Stimulated activated CD4-positive, alpha-beta T cell treated with anti-CD3 and anti-CD28 coated beads, TNF-alpha, amount 100 ng/mL, for 24 hours (primary cell): ENCODE measurements around the gene CLK4.

Experiments used
- DNase-seq, 3 experiments: peaks; one replicate each; pipeline ENCODE4 v3.0.0-alpha.2; 2020; ENCODE audit warnings: low read depth in 3 of 3

Gene CLK4

GRCh38 chr5:178587763-178588611 is 38.9 kb downstream of the CLK4 start:
- no peak for DNase-seq

DNA sequence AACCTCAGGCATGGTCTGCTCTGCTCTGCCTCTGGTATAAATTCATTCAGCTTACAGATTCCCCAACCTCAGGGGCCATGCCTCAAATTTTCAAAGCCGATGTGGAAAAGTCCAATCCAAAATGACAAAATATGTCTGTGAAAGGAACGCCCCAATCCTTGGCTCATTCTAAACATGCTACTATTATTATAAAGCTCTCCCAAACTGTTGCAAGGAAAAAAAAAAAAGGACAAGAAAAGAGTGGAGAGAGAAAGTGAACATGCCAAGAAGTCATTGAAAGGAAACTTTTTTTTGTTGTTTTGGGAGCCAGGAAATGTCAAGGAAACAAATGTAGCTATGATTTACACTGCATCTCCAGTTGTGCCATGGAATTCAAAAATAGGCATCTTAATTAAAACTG is 40.5 kb downstream of the CLK4 start:
- no peak for DNase-seq

DNA sequence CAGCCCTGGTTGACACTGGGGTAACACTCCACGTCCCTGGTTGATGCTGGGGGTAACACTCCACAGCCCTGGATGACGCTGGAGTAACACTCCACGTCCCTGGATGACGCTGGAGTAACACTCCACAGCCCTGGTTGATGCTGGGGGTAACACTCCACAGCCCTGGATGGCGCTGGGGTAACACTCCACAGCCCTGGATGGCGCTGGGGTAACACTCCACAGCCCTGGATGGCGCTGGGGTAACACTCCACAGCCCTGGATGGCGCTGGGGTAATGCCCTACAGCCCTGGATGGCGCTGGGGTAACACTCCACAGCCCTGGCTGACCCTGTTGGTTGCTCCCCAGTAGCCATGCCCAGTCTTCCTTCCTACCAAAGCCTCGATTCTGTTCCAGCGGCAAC is 41.4 kb downstream of the CLK4 start:
- DNase-seq = peak in 2 of 3 experiments; percentile 20 to 28

DNA sequence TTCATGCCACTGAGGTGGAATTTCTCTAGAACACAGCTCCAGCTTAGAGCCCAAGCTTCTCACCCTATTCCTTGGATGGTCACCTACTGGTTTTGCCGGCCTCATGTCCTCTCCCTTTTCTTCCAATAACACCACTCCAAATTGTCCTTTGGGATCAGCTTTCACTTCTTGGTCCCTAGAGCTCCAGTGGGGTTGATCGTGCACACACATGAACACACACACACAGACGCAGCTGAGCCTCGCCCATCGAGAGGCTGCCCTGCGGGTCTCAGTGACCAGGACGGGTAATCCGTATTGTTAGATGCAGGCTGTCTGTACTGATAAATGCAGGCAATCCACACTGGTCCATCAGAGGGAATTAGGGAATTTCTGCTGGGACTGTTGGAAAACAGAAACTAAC is 43.6 kb downstream of the CLK4 start:
- no peak for DNase-seq

DNA sequence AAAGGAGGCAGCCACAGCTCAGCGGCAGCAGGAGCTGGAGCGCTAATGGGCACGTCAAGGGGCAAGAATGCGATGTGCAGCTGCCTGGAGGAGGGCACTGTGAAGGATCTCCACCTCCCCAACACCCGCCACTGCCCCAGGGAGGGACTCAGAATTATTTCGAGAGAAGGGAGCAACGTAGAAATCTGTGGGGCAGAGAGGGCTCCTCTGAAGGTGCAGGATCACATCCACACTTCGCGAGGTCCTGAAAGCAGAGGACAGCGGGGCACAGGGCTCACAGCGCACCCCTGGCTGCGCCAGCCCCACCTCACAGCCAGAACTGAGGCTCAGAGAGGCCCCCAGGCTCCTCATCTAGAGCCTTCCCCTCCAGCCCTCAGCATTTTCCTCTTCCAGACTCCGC is 44.6 kb downstream of the CLK4 start:
- no peak for DNase-seq

DNA sequence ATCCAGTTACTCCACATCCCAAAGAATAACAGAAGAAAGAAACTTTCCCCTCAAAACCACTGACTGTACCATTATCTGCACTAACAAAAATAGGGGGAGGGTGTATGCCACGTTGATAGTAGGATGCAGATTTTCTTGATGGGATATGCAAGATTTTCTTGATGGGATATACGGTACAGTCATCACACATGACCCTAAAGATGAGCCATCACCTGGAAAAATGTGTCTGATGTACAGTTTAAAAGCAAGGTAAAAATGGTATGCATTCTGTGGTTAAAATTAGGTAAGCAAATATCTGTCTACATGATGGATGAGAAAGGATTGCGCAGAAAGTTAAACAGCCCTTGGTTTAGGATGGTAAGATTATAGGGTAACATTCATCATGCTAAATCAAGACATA is 45.2 kb downstream of the CLK4 start:
- DNase-seq = no peak

GRCh38 chr5:178580271-178580955 is 46.4 kb downstream of the CLK4 start:
- no peak for DNase-seq

DNA sequence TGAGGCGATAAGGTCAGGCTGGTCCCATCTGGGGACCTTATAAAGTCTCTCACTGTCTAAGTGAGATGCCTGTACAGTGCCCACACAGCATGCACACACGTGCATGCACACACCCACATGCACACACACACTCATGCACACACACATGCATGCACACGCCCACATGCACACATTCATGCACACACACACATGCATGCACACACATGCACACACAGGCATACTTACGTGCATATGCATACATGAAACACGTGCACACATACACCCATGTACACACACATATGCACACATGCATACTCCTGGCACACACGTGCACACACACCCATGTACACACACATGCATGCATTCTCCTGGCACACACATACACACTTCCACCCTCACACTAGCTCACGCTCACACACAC is 48.9 kb downstream of the CLK4 start:
- no peak for DNase-seq

DNA sequence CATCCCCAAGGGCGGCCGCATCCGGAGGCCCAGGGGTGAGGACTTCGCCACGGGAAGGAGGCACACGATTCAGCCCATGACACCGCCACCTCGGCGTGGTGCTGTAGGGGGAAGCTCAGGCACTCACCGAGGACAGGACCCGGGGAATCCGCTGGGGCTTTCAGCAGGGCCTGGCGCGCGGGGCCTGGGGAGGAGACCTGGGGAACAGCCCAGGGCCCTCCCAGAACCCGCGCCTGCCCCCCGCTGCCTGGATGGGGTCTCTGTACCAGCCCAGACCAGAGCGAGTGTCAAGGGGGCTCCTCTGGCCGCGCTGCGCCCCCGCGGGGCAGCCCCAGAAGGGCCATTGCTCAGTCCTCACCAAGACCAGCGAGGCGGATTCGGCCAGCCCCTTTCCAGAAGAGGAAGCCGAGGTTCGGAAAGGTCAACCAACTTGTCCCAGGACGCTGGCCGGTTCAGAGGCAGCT is 49.4 kb downstream of the CLK4 start:
- no peak for DNase-seq

GRCh38 chr5:178576591-178577351 is 50.1 kb downstream of the CLK4 start:
- DNase-seq = no peak

- no peak for DNase-seq
Measured at GRCh38 chr5:178573216-178573615, 53.6 kb downstream of the CLK4 start.

- DNase-seq = no peak
Measured at GRCh38 chr5:178572617-178573016, 54.2 kb downstream of the CLK4 start.

GRCh38 chr5:178569485-178569884 is 57.4 kb downstream of the CLK4 start:
- no peak for DNase-seq

DNA sequence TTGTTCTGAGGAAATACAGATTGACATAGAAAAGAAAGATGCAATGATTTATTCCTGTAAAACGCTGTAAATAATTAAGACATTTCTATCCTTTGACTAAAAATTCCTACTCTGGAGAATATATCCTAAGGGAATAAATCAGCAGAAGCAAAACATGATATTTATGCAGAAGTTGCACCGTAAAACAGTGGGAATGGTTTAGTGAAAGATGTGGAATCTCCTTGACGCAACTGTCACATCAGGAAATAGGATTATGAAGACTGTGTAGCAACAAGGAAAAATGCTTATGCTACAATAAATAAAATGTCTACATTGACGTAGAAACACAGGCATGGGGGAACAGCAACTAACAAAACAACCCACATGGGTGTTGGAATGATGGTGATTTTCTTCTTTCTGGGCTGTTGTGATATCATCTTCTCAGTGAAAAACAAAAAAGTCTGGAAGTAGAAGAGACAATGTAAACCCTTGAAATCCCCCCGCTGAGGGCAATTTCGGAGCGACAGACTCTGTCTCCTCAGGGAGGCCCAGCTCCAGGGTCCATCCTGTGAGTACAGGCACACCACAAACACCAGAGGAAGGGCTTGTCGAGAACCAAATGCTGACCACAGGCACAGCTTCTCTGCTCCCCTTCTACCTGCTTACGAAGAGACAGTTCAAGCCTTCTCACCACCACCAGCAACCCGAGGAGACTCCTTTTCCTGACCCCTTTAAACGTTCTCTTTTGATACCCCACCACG is 61.9 kb downstream of the CLK4 start:
- no peak for DNase-seq

DNA sequence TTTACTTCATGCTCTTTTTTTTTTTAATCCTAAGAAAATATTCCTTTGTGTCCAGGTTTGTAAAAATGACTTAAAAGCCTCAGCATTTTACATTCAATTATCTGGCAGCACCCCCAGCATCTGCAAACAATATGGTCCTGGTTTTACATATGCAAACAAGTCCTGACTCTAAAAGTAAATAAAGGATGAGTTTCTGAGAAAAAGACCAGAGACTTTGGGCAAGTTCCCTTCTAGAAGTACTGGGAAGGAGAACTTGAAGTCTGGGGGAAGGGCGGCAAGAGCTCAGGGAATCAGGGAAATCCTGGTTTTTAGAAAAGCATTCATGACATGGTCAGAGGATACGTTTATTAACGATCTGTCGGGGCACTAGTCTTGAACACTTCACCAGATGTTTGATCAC is 62.5 kb downstream of the CLK4 start:
- no peak for DNase-seq

DNA sequence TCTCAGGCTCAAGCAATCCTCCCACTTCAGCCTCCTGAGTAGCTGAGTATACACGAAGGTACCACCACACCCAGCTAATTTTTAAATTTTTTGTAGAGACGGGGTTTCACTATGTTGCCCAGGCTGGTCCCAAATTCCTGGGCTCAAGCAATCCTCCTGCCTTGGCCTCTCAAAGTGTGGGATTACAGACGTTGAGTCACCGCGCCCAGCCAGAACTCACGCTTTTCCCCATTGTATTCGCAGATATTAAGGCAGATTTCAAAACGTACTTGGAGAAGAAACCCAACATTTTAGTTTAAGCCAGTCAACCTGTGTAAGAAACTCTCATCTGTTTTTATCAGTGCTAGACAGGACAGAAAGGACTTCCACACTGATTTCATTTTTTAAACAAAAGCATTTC is 63.2 kb downstream of the CLK4 start:
- no peak for DNase-seq

DNA sequence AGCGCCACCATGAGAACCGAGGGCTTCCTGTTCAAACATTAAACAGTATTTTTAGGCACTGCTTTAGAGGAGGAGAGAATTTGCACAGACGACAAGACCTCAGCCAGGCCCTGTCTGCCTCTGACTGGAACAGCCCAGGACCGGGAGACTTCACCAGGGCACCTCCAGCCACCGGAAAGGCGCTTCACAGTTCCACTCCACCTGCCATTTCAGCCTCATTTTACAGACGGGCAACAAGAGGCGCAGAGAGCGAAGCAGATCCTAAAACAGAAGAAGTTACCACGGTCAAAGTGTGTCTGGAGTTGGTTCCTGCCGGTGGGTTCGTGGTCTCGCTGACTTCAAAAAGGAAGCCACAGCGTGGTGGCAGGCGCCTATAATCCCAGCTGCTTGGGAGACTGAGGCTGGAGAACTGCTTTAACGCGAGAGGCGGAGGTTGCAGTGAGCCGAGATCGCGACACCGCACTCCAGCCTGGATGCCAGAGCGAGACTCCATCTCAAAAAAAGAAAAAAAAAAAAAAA is 65.0 kb downstream of the CLK4 start:
- no peak for DNase-seq

DNA sequence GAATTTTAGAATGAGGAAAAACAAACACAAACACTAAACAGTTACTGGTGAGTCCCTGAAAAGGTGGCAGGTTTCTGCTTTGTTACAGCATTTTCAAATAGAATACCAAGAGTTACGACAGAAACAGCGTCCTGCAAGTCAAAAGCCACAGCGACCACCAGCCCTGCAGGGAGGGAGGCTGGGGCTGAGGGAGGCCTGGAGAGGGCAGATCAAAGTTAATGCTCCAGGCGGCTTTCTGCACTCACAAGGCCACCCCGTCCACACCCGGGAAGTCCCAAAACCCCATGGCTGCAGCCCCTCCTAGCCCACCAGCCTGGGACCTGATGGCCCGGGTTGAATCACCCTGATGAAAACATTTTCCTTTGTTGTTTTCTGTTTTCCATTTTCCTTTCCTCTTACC is 65.9 kb downstream of the CLK4 start:
- DNase-seq = no peak

GRCh38 chr5:178557416-178557815 is 69.4 kb downstream of the CLK4 start:
- DNase-seq = no peak

- DNase-seq = no peak
Measured at GRCh38 chr5:178555771-178556211, 71.1 kb downstream of the CLK4 start.

- DNase-seq = no peak
Measured at GRCh38 chr5:178555005-178555404, 71.8 kb downstream of the CLK4 start.
